Measurements from ENCODE around the gene CEMP1.
A peak's percentile ranks its signal among the peaks of the same experiment; 100 is the strongest.

CEMP1 gene

GRCh38 chr16:2500430-2500917 is 30.7 kb downstream of the CEMP1 start:
- no peak for DNase-seq

GRCh38 chr16:2499890-2500429 is 31.2 kb downstream of the CEMP1 start:
- DNase-seq, result no peak

- DNase-seq, result no peak
Measured at GRCh38 chr16:2499454-2499853, 31.8 kb downstream of the CEMP1 start.

GRCh38 chr16:2498531-2499253 is 32.5 kb downstream of the CEMP1 start:
- no peak for DNase-seq

- DNase-seq, result no peak
Measured at GRCh38 chr16:2497695-2498484, 33.3 kb downstream of the CEMP1 start.

- peak; percentile 65 for DNase-seq
Measured at GRCh38 chr16:2497116-2497630, 34.0 kb downstream of the CEMP1 start.

- DNase-seq, result no peak
Measured at GRCh38 chr16:2496223-2497115, 34.7 kb downstream of the CEMP1 start.

GRCh38 chr16:2495041-2495440 is 36.2 kb downstream of the CEMP1 start:
- no peak for DNase-seq

GRCh38 chr16:2494616-2495015 is 36.6 kb downstream of the CEMP1 start:
- no peak for DNase-seq

GRCh38 chr16:2493605-2494004 is 37.6 kb downstream of the CEMP1 start:
- DNase-seq, result no peak

GRCh38 chr16:2492292-2492691 is 38.9 kb downstream of the CEMP1 start:
- DNase-seq, result no peak

- DNase-seq, result no peak
Measured at GRCh38 chr16:2490190-2491105, 40.8 kb downstream of the CEMP1 start.

- DNase-seq, result no peak
Measured at GRCh38 chr16:2489581-2489980, 41.6 kb downstream of the CEMP1 start.

GRCh38 chr16:2487903-2488531 is 43.2 kb downstream of the CEMP1 start:
- DNase-seq, result no peak

- DNase-seq, result no peak
Measured at GRCh38 chr16:2487517-2487842, 43.7 kb downstream of the CEMP1 start.

GRCh38 chr16:2486645-2487516 is 44.3 kb downstream of the CEMP1 start:
- no peak for DNase-seq

- DNase-seq, result no peak
Measured at GRCh38 chr16:2485811-2486507, 45.2 kb downstream of the CEMP1 start.

GRCh38 chr16:2484898-2485508 is 46.2 kb downstream of the CEMP1 start:
- no peak for DNase-seq

Measured in DMS 273 treated with DMSO at 0.1 percent for 48 hours (cell line).